GM12892 (cell line): Measurements from ENCODE around the gene CD44.

Experiments
- POLR2AphosphoS5 ChIP-seq: IDR thresholded peaks from 2 replicates; pipeline ENCODE4 v1.6.1; 2011; ENCODE audit warnings: low read depth, low read length, control low read depth
- TAF1 ChIP-seq: IDR thresholded peaks from 2 replicates; pipeline ENCODE4 v1.6.1; 2011; ENCODE audit warnings: low read depth, mild to moderate bottlenecking, control low read depth, low read length, borderline replicate concordance

DNA sequence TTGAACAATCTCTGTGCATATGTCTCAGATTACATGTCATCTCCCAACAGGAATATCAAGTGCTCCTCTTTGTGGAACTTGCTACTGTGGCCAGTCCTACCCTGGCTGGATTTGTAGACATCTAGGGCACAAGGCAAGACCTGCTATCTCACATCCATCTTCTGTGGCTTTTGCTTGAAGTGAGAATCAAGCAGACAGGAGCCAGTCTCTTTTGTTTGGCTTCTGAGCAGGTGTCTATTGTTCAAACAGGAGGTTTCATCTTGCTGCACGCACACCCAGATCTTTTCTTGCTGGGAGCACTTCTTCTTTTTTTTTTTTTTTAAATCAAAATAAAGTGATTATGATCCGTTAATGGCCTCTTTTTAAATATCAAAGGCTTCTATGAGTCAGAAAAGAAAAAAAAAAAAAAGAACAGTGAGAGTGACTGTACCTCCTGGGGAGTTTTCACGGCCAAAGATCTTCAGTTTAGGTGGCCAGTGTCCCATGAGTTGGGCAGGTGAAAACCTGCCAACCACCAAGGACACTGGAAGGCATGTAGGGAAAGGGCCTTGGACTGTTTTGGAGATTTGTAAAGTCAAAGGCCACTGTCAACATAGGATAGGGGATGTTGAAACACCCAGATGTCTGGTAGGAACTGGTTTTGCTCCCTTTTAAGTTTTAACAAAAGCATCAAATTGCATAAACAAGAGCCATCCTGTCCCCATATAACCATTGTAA, 78.1 kb downstream of the CD44 start:
- no peak for TF ChIP-seq TAF1
- no peak for TF ChIP-seq POLR2AphosphoS5
